K562 (cell line): ENCODE data around the gene MATN1. TPM values are rescaled to one million over a fixed set of nuclear protein-coding genes. Genes with fewer than 3 reads are reported as not detected.

ENCODE experiments used
- ARID2 ChIP-seq: fragments of 450-650 bp; IDR thresholded peaks from 2 replicates; pipeline ENCODE4 v1.6.1; 2017; ENCODE audit warnings: antibody characterized with exemption, mild to moderate bottlenecking
- ARID3B ChIP-seq: fragments of 250-450 bp; sonication (Bioruptor Pico); IDR thresholded peaks from 2 replicates; pipeline ENCODE4 v1.4.0; 2020; ENCODE audit warnings: borderline replicate concordance
- CBFA2T2 ChIP-seq: fragments of 450-650 bp; conservative IDR thresholded peaks from 2 replicates; pipeline ENCODE4 v1.6.1; 2017; ENCODE audit warnings: mild to moderate bottlenecking
- CTBP1 ChIP-seq: fragments of 450-650 bp; IDR thresholded peaks from 2 replicates; pipeline ENCODE4 v1.6.1; 2016; ENCODE audit warnings: borderline replicate concordance
- GABPB1 ChIP-seq: sonication (generic); formaldehyde crosslinking; IDR thresholded peaks from 2 replicates; pipeline ENCODE4 v1.8.0; 2022; ENCODE audit warnings: mild to moderate bottlenecking, missing genetic modification reagents
- HDAC2 ChIP-seq: fragments of 450-650 bp; IDR thresholded peaks from 2 replicates; pipeline ENCODE4 v1.6.1; 2016; ENCODE audit warnings: mild to moderate bottlenecking
- LCOR ChIP-seq: sonication (generic); formaldehyde crosslinking; IDR thresholded peaks from 2 replicates; pipeline ENCODE4 v1.8.0; 2022; ENCODE audit warnings: mild to moderate bottlenecking, missing genetic modification reagents
- MCM2 ChIP-seq: fragments of 450-650 bp; IDR thresholded peaks from 2 replicates; pipeline ENCODE4 v1.6.1; 2017; ENCODE audit warnings: low read depth, mild to moderate bottlenecking
- NCOA1 ChIP-seq: fragments of 450-650 bp; IDR thresholded peaks from 2 replicates; pipeline ENCODE4 v1.6.1; 2016; ENCODE audit warnings: low read depth
- NR2F6 ChIP-seq: fragments of 450-650 bp; formaldehyde crosslinking; IDR thresholded peaks from 2 replicates; pipeline ENCODE4 v1.4.0; 2020; ENCODE audit warnings: mild to moderate bottlenecking
- PHF20 ChIP-seq: fragments of 450-650 bp; IDR thresholded peaks from 2 replicates; pipeline ENCODE4 v1.6.1; 2018; ENCODE audit not compliant: partially characterized antibody
- RBM39 ChIP-seq: fragments of 200-400 bp; formaldehyde crosslinking; optimal IDR thresholded peaks from 2 replicates; pipeline ENCODE3; 2018; ENCODE audit warnings: low read depth, low read length
- SMARCA5 ChIP-seq: fragments of 450-650 bp; IDR thresholded peaks from 2 replicates; pipeline ENCODE4 v1.6.1; 2016
- SMARCC2 ChIP-seq: fragments of 450-650 bp; IDR thresholded peaks from 2 replicates; pipeline ENCODE4 v1.6.1; 2017; ENCODE audit warnings: antibody characterized with exemption, moderate library complexity, mild to moderate bottlenecking, low read depth
- ZBTB43 ChIP-seq: sonication (generic); formaldehyde crosslinking; IDR thresholded peaks from 2 replicates; pipeline ENCODE4 v1.8.0; 2023; ENCODE audit warnings: mild to moderate bottlenecking, missing genetic modification reagents
- ZBTB9 ChIP-seq: fragments of 450-650 bp; formaldehyde crosslinking; IDR thresholded peaks from 2 replicates; pipeline ENCODE4 v1.4.0; 2020; ENCODE audit warnings: mild to moderate bottlenecking, moderate library complexity
- ZNF41 ChIP-seq: fragments of 250-450 bp; sonication (Bioruptor Pico); conservative IDR thresholded peaks from 2 replicates; pipeline ENCODE4 v1.4.0; 2020; ENCODE audit warnings: mild to moderate bottlenecking
- ZNF75A ChIP-seq: fragments of 450-650 bp; formaldehyde crosslinking; IDR thresholded peaks from 2 replicates; pipeline ENCODE4 v1.4.0; 2020; ENCODE audit warnings: mild to moderate bottlenecking
- ZNF764 ChIP-seq: fragments of 250-450 bp; sonication (Bioruptor Pico); IDR thresholded peaks from 2 replicates; pipeline ENCODE4 v1.4.0; 2020; ENCODE audit warnings: low read depth, mild to moderate bottlenecking, moderate library complexity
- ZSCAN32 ChIP-seq: fragments of 450-650 bp; formaldehyde crosslinking; IDR thresholded peaks from 2 replicates; pipeline ENCODE4 v1.4.0; 2020; ENCODE audit warnings: mild to moderate bottlenecking, moderate library complexity
- polyA plus RNA-seq, 8 experiments: library from polyadenylated mRNA; depleted of rRNA in 4 of 8; stranded (reverse) in 5 of 8; unstranded in 3 of 8; fragments of >200 nt; fragmentation: Nextera tagmentation in 2 of 8; fragmentation: Illumina TruSeq in 1 of 8; extraction: Ambion mirVana in 2 of 8; extraction: Trizol in 1 of 8; gene quantifications; 2 replicates each; pipeline versions ENCODE4 v1.2.1 to v1.2.3, GENCODE V29; 2011 to 2014; ENCODE audit warnings: inconsistent platforms in 1 of 8, missing spikeins in 1 of 8
- total RNA-seq, 7 experiments: library from RNA; depleted of rRNA in 6 of 7; stranded (reverse); fragments of >200 nt in 6 of 7; fragmentation: Illumina TruSeq in 2 of 7; extraction: Trizol in 2 of 7; gene quantifications; 2 replicates each; pipeline versions ENCODE4 v1.2.1 to v1.2.3, GENCODE V29; 2011 to 2021; ENCODE audit warnings: low replicate concordance in 1 of 7
- TF ChIP-seq, protein P1 (sequence below): fragments of 450-650 bp; conservative IDR thresholded peaks from 2 replicates; pipeline ENCODE4 v1.6.1; 2016; ENCODE audit warnings: missing genetic modification characterization, low read depth, mild to moderate bottlenecking, missing compliant biosample characterization, moderate library complexity
- TF ChIP-seq, protein P2 (sequence below): sonication (generic); formaldehyde crosslinking; IDR thresholded peaks from 2 replicates; pipeline ENCODE4 v1.8.0; 2022; ENCODE audit warnings: mild to moderate bottlenecking, missing genetic modification reagents
- TF ChIP-seq, protein P3 (sequence below), 2 experiments: fragments of 450-650 bp; IDR thresholded peaks; 2 replicates each; pipeline ENCODE4 v1.6.1; 2016

Gene MATN1
- total and polyA plus RNA-seq, 9 of the 15 experiments (the other 6 are each of a cell fraction or from before 2014, with no cell fraction given) = 0.10 to 2.3 (median 1.2) TPM

DNA sequence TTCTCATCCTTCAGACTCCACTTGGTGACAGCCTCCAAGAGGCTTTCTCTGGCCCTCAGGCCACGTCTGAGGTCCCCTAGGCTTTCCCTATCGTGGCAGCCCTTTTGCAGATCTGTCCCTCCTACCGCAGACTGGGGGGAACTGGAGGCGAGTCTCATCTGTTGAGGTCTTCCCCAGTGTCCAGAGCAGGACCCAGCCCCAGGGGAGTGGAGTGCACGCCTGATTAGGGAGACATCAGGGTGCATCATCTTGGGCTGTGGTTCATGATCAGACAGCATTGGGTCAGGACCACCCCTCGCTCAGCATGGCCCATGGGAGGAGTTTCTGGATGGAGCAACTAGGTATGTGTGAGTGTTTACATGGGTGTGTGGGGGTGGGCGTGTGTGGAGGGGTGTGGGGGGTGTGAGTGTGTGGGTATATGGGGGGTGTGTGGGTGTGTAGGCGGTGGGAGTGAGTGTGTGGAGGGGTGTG, 8.5 kb upstream of the MATN1 start (continued):
- TF ChIP-seq ARID3B (CRISPR knock-in tag) (peak; percentile 86), NR2F6 (no peak), ZBTB43 (CRISPR knock-in tag) (peak; percentile 87; the same call in 1 of the 2 replicates), PHF20 (peak; percentile 25), ZNF764 (0 out of 2 replicates have a peak, but pooled peaks have one; percentile 63), ZNF41 (CRISPR knock-in tag) (no peak), HDAC2 (peak; percentile 44; the same call in 1 of the 2 replicates), LCOR (CRISPR knock-in tag) (0 out of 2 replicates have a peak, but pooled peaks have one; percentile 45), MCM2 (no peak), ZNF75A (CRISPR knock-in tag) (0 out of 2 replicates have a peak, but pooled peaks have one; percentile 41), SMARCC2 (peak; percentile 24; the same call in 1 of the 2 replicates), ZSCAN32 (CRISPR knock-in tag) (no peak), RBM39 (no peak), SMARCA5 (peak; percentile 60; the same call in 1 of the 2 replicates), ARID2 (no peak), CTBP1 (peak; percentile 70; the same call in 1 of the 2 replicates), CBFA2T2 (peak; percentile 51; the same call in 1 of the 2 replicates), NCOA1 (no peak), ZBTB9 (peak; percentile 79), GABPB1 (CRISPR knock-in tag) (no peak)
- TF ChIP-seq, protein P1, sequence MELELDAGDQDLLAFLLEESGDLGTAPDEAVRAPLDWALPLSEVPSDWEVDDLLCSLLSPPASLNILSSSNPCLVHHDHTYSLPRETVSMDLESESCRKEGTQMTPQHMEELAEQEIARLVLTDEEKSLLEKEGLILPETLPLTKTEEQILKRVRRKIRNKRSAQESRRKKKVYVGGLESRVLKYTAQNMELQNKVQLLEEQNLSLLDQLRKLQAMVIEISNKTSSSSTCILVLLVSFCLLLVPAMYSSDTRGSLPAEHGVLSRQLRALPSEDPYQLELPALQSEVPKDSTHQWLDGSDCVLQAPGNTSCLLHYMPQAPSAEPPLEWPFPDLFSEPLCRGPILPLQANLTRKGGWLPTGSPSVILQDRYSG = 0 out of 2 replicates have a peak, but pooled peaks have one; percentile 26
- TF ChIP-seq, protein P2, sequence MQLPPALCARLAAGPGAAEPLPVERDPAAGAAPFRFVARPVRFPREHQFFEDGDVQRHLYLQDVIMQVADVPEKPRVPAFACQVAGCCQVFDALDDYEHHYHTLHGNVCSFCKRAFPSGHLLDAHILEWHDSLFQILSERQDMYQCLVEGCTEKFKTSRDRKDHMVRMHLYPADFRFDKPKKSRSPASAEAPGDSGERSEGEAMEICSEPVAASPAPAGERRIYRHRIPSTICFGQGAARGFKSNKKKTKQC (CRISPR knock-in tag) = no peak
- TF ChIP-seq, protein P3, sequence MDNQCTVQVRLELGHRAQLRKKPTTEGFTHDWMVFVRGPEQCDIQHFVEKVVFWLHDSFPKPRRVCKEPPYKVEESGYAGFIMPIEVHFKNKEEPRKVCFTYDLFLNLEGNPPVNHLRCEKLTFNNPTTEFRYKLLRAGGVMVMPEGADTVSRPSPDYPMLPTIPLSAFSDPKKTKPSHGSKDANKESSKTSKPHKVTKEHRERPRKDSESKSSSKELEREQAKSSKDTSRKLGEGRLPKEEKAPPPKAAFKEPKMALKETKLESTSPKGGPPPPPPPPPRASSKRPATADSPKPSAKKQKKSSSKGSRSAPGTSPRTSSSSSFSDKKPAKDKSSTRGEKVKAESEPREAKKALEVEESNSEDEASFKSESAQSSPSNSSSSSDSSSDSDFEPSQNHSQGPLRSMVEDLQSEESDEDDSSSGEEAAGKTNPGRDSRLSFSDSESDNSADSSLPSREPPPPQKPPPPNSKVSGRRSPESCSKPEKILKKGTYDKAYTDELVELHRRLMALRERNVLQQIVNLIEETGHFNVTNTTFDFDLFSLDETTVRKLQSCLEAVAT (IDR thresholded peaks at IDR 0.05) = no peak
